Caco-2 (cell line): Measurements from ENCODE around the gene TRIM59. TPM values are rescaled to one million over a fixed set of nuclear protein-coding genes. Genes with fewer than 3 reads are reported as not detected.

Experiments used
- BruUV-seq: library from RNA; stranded (reverse); fragments of 400-500 nt; replicated peaks from 2 replicates; lab custom pipeline; 2021; lab: Mats Ljungman, UMichigan
- CTCF ChIA-PET: fragments of 300-600 bp; sonication (Branson Sonifier 250); formaldehyde crosslinking; loops from one replicate; lab custom pipeline; 2022; ENCODE audit warnings: antibody characterized with exemption; lab: Charles Lee
- POLR2A ChIA-PET: fragments of 300-600 bp; sonication (Branson Sonifier 250); formaldehyde crosslinking; loops from one replicate; lab custom pipeline; 2022; ENCODE audit warnings: antibody characterized with exemption; lab: Charles Lee
- DNase-seq, 2 experiments: peaks; one replicate each; pipeline versions ENCODE4 v3.0.0 to v3.0.0-alpha.2; 2020 to 2022
- H3K27me3 ChIP-seq: replicated peaks from 2 replicates; pipeline ENCODE4 v1.6.0; 2011; ENCODE audit warnings: low read length; ENCODE audit not compliant: control insufficient read depth, insufficient read depth
- H3K36me3 ChIP-seq: 2 replicates; pipeline ENCODE4 v1.5.1; 2011; ENCODE audit warnings: low read length; ENCODE audit not compliant: control insufficient read depth, insufficient read depth
- H3K4me1 ChIP-seq: fragments of 250-450 bp; sonication (Bioruptor Pico); 2 replicates; pipeline ENCODE4 v1.5.1; 2020; ENCODE audit warnings: mild to moderate bottlenecking
- H3K4me3 ChIP-seq: 2 replicates; pipeline ENCODE4 v1.5.1; 2011; ENCODE audit warnings: low read depth, mild to moderate bottlenecking, control low read depth, low read length
- H3K9me3 ChIP-seq: fragments of 250-450 bp; sonication (Bioruptor Pico); 2 replicates; pipeline ENCODE4 v1.5.1; 2020; ENCODE audit warnings: mild to moderate bottlenecking, moderate library complexity
- H3K27ac Mint-ChIP-seq: one replicate; pipeline ENCODE4 v1.8.0; 2022; ENCODE audit warnings: mixed read lengths; ENCODE audit not compliant: unreplicated experiment
- H3K27me3 Mint-ChIP-seq: one replicate; pipeline ENCODE4 v1.8.0; 2022; ENCODE audit warnings: mixed read lengths; ENCODE audit not compliant: insufficient read depth, unreplicated experiment
- H3K36me3 Mint-ChIP-seq: one replicate; pipeline ENCODE4 v1.8.0; 2022; ENCODE audit warnings: mild to moderate bottlenecking, mixed read lengths; ENCODE audit not compliant: insufficient read depth, unreplicated experiment
- H3K4me1 Mint-ChIP-seq: one replicate; pipeline ENCODE4 v1.8.0; 2022; ENCODE audit warnings: low read depth, mixed read lengths; ENCODE audit not compliant: unreplicated experiment
- H3K4me3 Mint-ChIP-seq: one replicate; pipeline ENCODE4 v1.8.0; 2022; ENCODE audit warnings: mild to moderate bottlenecking, moderate library complexity, mixed read lengths; ENCODE audit not compliant: unreplicated experiment
- H3K9me3 Mint-ChIP-seq: one replicate; pipeline ENCODE4 v1.8.0; 2022; ENCODE audit warnings: mixed read lengths; ENCODE audit not compliant: unreplicated experiment
- intact Hi-C: fragments of 100-400 bp; cut with micrococcal nuclease; formaldehyde crosslinking; loops from one replicate; pipeline ENCODE4 v1.10.0; 2022; ENCODE audit not compliant: unreplicated experiment
- total RNA-seq: library from RNA; stranded (reverse); gene quantifications from 2 replicates; pipeline ENCODE4 v1.2.3, GENCODE V29; 2022
- TF ChIP-seq, protein P1 (sequence below), 2 experiments: fragments of 200-600 bp in 1 of 2; IDR thresholded peaks; 1 replicate in 1 of 2; 2 replicates in 1 of 2; pipeline versions ENCODE4 v1.5.1 to v1.8.0; 2011 to 2022; ENCODE audit warnings: antibody characterized with exemption in 1 of 2, control low read depth in 1 of 2, inconsistent platforms in 1 of 2, low read depth in 1 of 2, low read length in 1 of 2, mild to moderate bottlenecking in 1 of 2, moderate library complexity in 1 of 2; ENCODE audit not compliant: insufficient read depth in 1 of 2, severe bottlenecking in 1 of 2, unreplicated experiment in 1 of 2

The TRIM59 gene
- total RNA-seq, 1 experiment from 2014 or later, result 4.5 TPM

GRCh38 chr3:160474416-160474838 is 24.8 kb upstream of the TRIM59 start:
- intact Hi-C loops, result no loop called here
- no peak overlapping the region for H3K4me3 Mint-ChIP-seq
- H3K9me3 Mint-ChIP-seq, result peaks cover 8% of the 10 kb centered on the region
- Histone ChIP-seq H3K36me3 (no peaks in the 10 kb centered on the region), H3K9me3 (peaks cover 13% of the 10 kb centered on the region), H3K4me1 (no peaks in the 10 kb centered on the region), H3K27me3 (no peaks in the 10 kb centered on the region), H3K4me3 (no peak overlapping the region)
- ChIA-PET POLR2A (no interaction called here), CTCF (no interaction called here)
- no peaks in the 10 kb centered on the region for H3K4me1 Mint-ChIP-seq
- peaks cover 3% of the 10 kb centered on the region for H3K27me3 Mint-ChIP-seq
- TF ChIP-seq, protein P1, sequence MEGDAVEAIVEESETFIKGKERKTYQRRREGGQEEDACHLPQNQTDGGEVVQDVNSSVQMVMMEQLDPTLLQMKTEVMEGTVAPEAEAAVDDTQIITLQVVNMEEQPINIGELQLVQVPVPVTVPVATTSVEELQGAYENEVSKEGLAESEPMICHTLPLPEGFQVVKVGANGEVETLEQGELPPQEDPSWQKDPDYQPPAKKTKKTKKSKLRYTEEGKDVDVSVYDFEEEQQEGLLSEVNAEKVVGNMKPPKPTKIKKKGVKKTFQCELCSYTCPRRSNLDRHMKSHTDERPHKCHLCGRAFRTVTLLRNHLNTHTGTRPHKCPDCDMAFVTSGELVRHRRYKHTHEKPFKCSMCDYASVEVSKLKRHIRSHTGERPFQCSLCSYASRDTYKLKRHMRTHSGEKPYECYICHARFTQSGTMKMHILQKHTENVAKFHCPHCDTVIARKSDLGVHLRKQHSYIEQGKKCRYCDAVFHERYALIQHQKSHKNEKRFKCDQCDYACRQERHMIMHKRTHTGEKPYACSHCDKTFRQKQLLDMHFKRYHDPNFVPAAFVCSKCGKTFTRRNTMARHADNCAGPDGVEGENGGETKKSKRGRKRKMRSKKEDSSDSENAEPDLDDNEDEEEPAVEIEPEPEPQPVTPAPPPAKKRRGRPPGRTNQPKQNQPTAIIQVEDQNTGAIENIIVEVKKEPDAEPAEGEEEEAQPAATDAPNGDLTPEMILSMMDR (IDR thresholded peaks at IDR 0.05; ENCODE audit: insufficient read depth in 1 of 2, low read depth in 1 of 2, low read length in 1 of 2, severe bottlenecking in 1 of 2, unreplicated experiment in 1 of 2), result no peak
- H3K36me3 Mint-ChIP-seq, result no peaks in the 10 kb centered on the region
- BruUV-seq, result no TSS peak
- no peak for DNase-seq
- H3K27ac Mint-ChIP-seq, result no peak overlapping the region

DNA sequence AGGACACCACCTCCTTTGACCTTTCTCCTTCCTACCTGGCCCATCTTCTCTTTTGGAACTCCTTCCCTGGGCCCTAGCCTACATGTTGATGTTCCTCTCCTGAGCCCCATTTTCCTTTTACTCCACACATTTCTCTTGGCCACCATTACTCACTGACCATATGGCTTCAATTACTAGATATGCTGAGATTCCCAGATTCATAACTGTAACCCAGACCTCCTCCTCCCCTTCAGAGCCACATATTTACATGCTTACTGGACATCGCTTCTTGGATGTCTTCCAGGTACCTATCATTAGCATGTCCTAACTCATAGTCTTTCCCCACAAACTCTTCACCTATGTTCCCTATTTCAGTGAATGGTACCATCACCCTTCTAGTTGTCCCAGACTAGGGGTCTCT is 24.4 kb upstream of the TRIM59 start:
- Histone ChIP-seq H3K9me3 (peaks cover 13% of the 10 kb centered on the region), H3K4me1 (no peaks in the 10 kb centered on the region), H3K4me3 (no peak overlapping the region), H3K36me3 (no peaks in the 10 kb centered on the region), H3K27me3 (no peaks in the 10 kb centered on the region)
- H3K27me3 Mint-ChIP-seq, result peaks cover 3% of the 10 kb centered on the region
- no peaks in the 10 kb centered on the region for H3K36me3 Mint-ChIP-seq
- DNase-seq, result no peak
- no peaks in the 10 kb centered on the region for H3K4me1 Mint-ChIP-seq
- POLR2A ChIA-PET, result no interaction called here
- peaks cover 13% of the 10 kb centered on the region for H3K9me3 Mint-ChIP-seq
- intact Hi-C loops, result no loop called here
- TF ChIP-seq, protein P1 (IDR thresholded peaks at IDR 0.05; ENCODE audit: insufficient read depth in 1 of 2, low read depth in 1 of 2, low read length in 1 of 2, severe bottlenecking in 1 of 2, unreplicated experiment in 1 of 2), result no peak
- no peak overlapping the region for H3K27ac Mint-ChIP-seq
- CTCF ChIA-PET, result no interaction called here
- no peak overlapping the region for H3K4me3 Mint-ChIP-seq
- no TSS peak for BruUV-seq

GRCh38 chr3:160473221-160473620 is 23.6 kb upstream of the TRIM59 start:
- BruUV-seq, result no TSS peak

More at GRCh38 chr3:160473221-160473620, 23.6 kb upstream of the TRIM59 start:
- Histone ChIP-seq H3K4me1 (no peaks in the 10 kb centered on the region), H3K27me3 (no peaks in the 10 kb centered on the region), H3K9me3 (peaks cover 13% of the 10 kb centered on the region), H3K36me3 (no peaks in the 10 kb centered on the region), H3K4me3 (no peak overlapping the region)
- no peaks in the 10 kb centered on the region for H3K36me3 Mint-ChIP-seq
- ChIA-PET POLR2A (no interaction called here), CTCF (no interaction called here)
- H3K4me3 Mint-ChIP-seq, result no peak overlapping the region
- TF ChIP-seq, protein P1 (IDR thresholded peaks at IDR 0.05; ENCODE audit: insufficient read depth in 1 of 2, low read depth in 1 of 2, low read length in 1 of 2, severe bottlenecking in 1 of 2, unreplicated experiment in 1 of 2), result no peak
- H3K27me3 Mint-ChIP-seq, result peaks cover 3% of the 10 kb centered on the region
- no peak for DNase-seq
- no peak overlapping the region for H3K27ac Mint-ChIP-seq
- intact Hi-C loops, result no loop called here
- H3K4me1 Mint-ChIP-seq, result no peaks in the 10 kb centered on the region
- H3K9me3 Mint-ChIP-seq, result peaks cover 16% of the 10 kb centered on the region
